NCI-H2227 treated with DMSO at 0.1 percent for 48 hours (cell line): Measurements from ENCODE around the gene RPS19.
"Not testable (repeated sequence)": the region's sequence is repeated elsewhere in the genome, so short reads cannot be mapped to it uniquely, and the experiment has no call there.

Source experiments
- DNase-seq: peaks from one replicate; lab custom pipeline; 2025; lab: John Stamatoyannopoulos, UW

The RPS19 gene

GRCh38 chr19:41901707-41902360, 41.8 kb downstream of the RPS19 start:
- DNase-seq = no peak

GRCh38 chr19:41902594-41902993, 42.5 kb downstream of the RPS19 start:
- DNase-seq = no peak

- DNase-seq = no peak
Observed at GRCh38 chr19:41903193-41903953, 43.3 kb downstream of the RPS19 start.

GRCh38 chr19:41904118-41904870, 44.2 kb downstream of the RPS19 start:
- DNase-seq = no peak

GRCh38 chr19:41905273-41906002, 45.4 kb downstream of the RPS19 start:
- no peak for DNase-seq

GRCh38 chr19:41906271-41906670, 46.2 kb downstream of the RPS19 start:
- no peak for DNase-seq

GRCh38 chr19:41906916-41907680, 47.0 kb downstream of the RPS19 start:
- no peak for DNase-seq

GRCh38 chr19:41907994-41908615, 48.0 kb downstream of the RPS19 start:
- DNase-seq = no peak

GRCh38 chr19:41908724-41909464, 48.8 kb downstream of the RPS19 start:
- no peak for DNase-seq

- DNase-seq = no peak
Observed at GRCh38 chr19:41909706-41910105, 49.7 kb downstream of the RPS19 start.

- DNase-seq = no peak
Observed at GRCh38 chr19:41910240-41910991, 50.4 kb downstream of the RPS19 start.

GRCh38 chr19:41910992-41911888, 51.2 kb downstream of the RPS19 start:
- DNase-seq = no peak

GRCh38 chr19:41911889-41912731, 52.1 kb downstream of the RPS19 start:
- DNase-seq = no peak

GRCh38 chr19:41912899-41913537, 53.0 kb downstream of the RPS19 start:
- no peak for DNase-seq

- no peak for DNase-seq
Observed at GRCh38 chr19:41913538-41914423, 53.7 kb downstream of the RPS19 start.

- not testable (repeated sequence) for DNase-seq
Observed at GRCh38 chr19:41914424-41914834, 54.4 kb downstream of the RPS19 start.
